Stomach (tissue), 9 donors: Measurements from ENCODE around the gene CBLB. TPM values are rescaled to one million over a fixed set of nuclear protein-coding genes. Genes with fewer than 3 reads are reported as not detected.

Source experiments
- DNase-seq, 2 donors: peaks; one replicate each; pipeline versions ENCODE4 v3.0.0 to v3.0.0-alpha.2; 2013 to 2019
- H3K27ac ChIP-seq, 5 donors: fragments of 200-600 bp in 4 of 5; sonication (generic) in 4 of 5; one replicate each; pipeline ENCODE4 v1.5.1; 2013 to 2019; ENCODE audit warnings: mild to moderate bottlenecking in 1 of 5, moderate library complexity in 1 of 5
- H3K27me3 ChIP-seq, 3 donors: fragments of 200-600 bp; sonication (generic); one replicate each; pipeline ENCODE4 v1.5.1; 2017 to 2019; ENCODE audit warnings: mixed run types in 1 of 3
- H3K36me3 ChIP-seq, 4 donors: fragments of 200-600 bp; sonication (generic); 1 replicate in 3 of 4; 2 replicates in 1 of 4; pipeline ENCODE4 v1.5.1; 2016 to 2019
- H3K4me1 ChIP-seq, 4 donors: fragments of 200-600 bp; sonication (generic); one replicate each; pipeline ENCODE4 v1.5.1; 2016 to 2019
- H3K4me3 ChIP-seq, 4 donors: fragments of 200-600 bp; sonication (generic) in 3 of 4; one replicate each; pipeline ENCODE4 v1.5.1; 2016 to 2019; ENCODE audit warnings: mild to moderate bottlenecking in 1 of 4
- H3K9me3 ChIP-seq, 4 donors: fragments of 200-600 bp; sonication (generic); one replicate each; pipeline ENCODE4 v1.5.1; 2016 to 2019
- EP300 ChIP-seq: sonication (generic); formaldehyde crosslinking; IDR thresholded peaks from one replicate; pipeline ENCODE4 v1.6.1; 2017; ENCODE audit warnings: antibody characterized with exemption
- POLR2A ChIP-seq, 4 donors: fragments of 450-650 bp; IDR thresholded peaks; one replicate each; pipeline ENCODE4 v1.6.1; 2016; ENCODE audit warnings: antibody characterized with exemption in 4 of 4, control low read depth in 2 of 4, mild to moderate bottlenecking in 1 of 4, moderate library complexity in 1 of 4
- POLR2AphosphoS5 ChIP-seq, 3 donors: sonication (generic); formaldehyde crosslinking; IDR thresholded peaks; one replicate each; pipeline ENCODE4 v1.6.1; 2016; ENCODE audit warnings: antibody characterized with exemption in 3 of 3
- WGBS, 5 donors: extraction: QIAGEN DNeasy Blood & Tissue Kit in 3 of 5; methylation state at CpG; one replicate each; pipeline versions ENCODE4 v1.1.5 to v1.1.7; 2013 to 2018; 5-methylcytosine and 5-hydroxymethylcytosine counted together
- intact Hi-C: fragments of 100-400 bp; cut with DNase I; formaldehyde crosslinking; loops from one replicate; pipeline ENCODE4 v1.15.1; 2023; ENCODE audit warnings: low total_unique reads
- polyA plus RNA-seq, 3 donors: library from polyadenylated mRNA; stranded (reverse); fragments of 200-250 nt; gene quantifications; one replicate each; pipeline ENCODE4 v1.2.3, GENCODE V29; 2013
- total RNA-seq, 5 donors: library from RNA; depleted of rRNA; stranded (reverse); fragments of >200 nt; gene quantifications; one replicate each; pipeline versions ENCODE4 v1.1.0 to v1.2.3, GENCODE V29; 2014 to 2016
- TF ChIP-seq, protein P1 (sequence below), 7 experiments: fragments of 450-650 bp in 4 of 7; fragments of 200-600 bp in 3 of 7; sonication (generic) in 3 of 7; IDR thresholded peaks; one replicate each; pipeline ENCODE4 v1.5.1; 2016 to 2019; ENCODE audit warnings: antibody characterized with exemption in 7 of 7, control low read depth in 2 of 7, mild to moderate bottlenecking in 1 of 7
- donor health status: healthy with polysubstance abuse.
- donor health status: Bipolar disorder and iron deficiency.
- donor health status: healthy.

Gene CBLB
- total and polyA plus RNA-seq, 8 donors, result 6.9 to 94.4 (median 46.0) TPM

GRCh38 chr3:105622169-105622568, 246.6 kb downstream of the CBLB start:
- TF ChIP-seq POLR2A (IDR thresholded peaks at IDR 0.05) (no peak), POLR2AphosphoS5 (IDR thresholded peaks at IDR 0.05) (no peak), EP300 (no peak)
- TF ChIP-seq, protein P1, sequence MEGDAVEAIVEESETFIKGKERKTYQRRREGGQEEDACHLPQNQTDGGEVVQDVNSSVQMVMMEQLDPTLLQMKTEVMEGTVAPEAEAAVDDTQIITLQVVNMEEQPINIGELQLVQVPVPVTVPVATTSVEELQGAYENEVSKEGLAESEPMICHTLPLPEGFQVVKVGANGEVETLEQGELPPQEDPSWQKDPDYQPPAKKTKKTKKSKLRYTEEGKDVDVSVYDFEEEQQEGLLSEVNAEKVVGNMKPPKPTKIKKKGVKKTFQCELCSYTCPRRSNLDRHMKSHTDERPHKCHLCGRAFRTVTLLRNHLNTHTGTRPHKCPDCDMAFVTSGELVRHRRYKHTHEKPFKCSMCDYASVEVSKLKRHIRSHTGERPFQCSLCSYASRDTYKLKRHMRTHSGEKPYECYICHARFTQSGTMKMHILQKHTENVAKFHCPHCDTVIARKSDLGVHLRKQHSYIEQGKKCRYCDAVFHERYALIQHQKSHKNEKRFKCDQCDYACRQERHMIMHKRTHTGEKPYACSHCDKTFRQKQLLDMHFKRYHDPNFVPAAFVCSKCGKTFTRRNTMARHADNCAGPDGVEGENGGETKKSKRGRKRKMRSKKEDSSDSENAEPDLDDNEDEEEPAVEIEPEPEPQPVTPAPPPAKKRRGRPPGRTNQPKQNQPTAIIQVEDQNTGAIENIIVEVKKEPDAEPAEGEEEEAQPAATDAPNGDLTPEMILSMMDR (IDR thresholded peaks at IDR 0.05), result no peak
- no peaks in the 10 kb centered on the region for H3K36me3 ChIP-seq

GRCh38 chr3:105620236-105620635, 248.6 kb downstream of the CBLB start:
- no peak for DNase-seq
- intact Hi-C loops, result no loop called here

More at GRCh38 chr3:105622169-105622568, 246.6 kb downstream of the CBLB start:
- intact Hi-C loops, result no loop called here
- Histone ChIP-seq H3K4me3 (no peak overlapping the region), H3K9me3 (no peaks in the 10 kb centered on the region), H3K27ac (no peak overlapping the region), H3K4me1 (no peaks in the 10 kb centered on the region), H3K27me3 (no peaks in the 10 kb centered on the region)
- no peak for DNase-seq

GRCh38 chr3:105619651-105620050, 249.2 kb downstream of the CBLB start:
- Histone ChIP-seq H3K9me3 (no peaks in the 10 kb centered on the region), H3K4me1 (no peaks in the 10 kb centered on the region), H3K4me3 (no peak overlapping the region), H3K27me3 (no peaks in the 10 kb centered on the region), H3K36me3 (no peaks in the 10 kb centered on the region), H3K27ac (no peak overlapping the region)
- TF ChIP-seq POLR2AphosphoS5 (IDR thresholded peaks at IDR 0.05) (no peak), EP300 (no peak), POLR2A (IDR thresholded peaks at IDR 0.05) (no peak)
- TF ChIP-seq, protein P1 (IDR thresholded peaks at IDR 0.05), result no peak
- WGBS, 5 donors, result 89 to 95% (median 92%) methylated on average over 2 of the region's 2 CpGs
- no peak for DNase-seq
- intact Hi-C loops, result no loop called here

More at GRCh38 chr3:105620236-105620635, 248.6 kb downstream of the CBLB start:
- H3K27ac ChIP-seq, result no peak overlapping the region
- H3K4me3 ChIP-seq, result no peak overlapping the region
- 78 to 82% (median 78%) methylated on average over 2 of the region's 2 CpGs for WGBS, 5 donors
- no peaks in the 10 kb centered on the region for H3K27me3 ChIP-seq
- H3K36me3 ChIP-seq, result no peaks in the 10 kb centered on the region
- H3K9me3 ChIP-seq, result no peaks in the 10 kb centered on the region
- TF ChIP-seq EP300, result no peak
- TF ChIP-seq POLR2A (IDR thresholded peaks at IDR 0.05), result no peak
- no peak for TF ChIP-seq POLR2AphosphoS5 (IDR thresholded peaks at IDR 0.05)
- TF ChIP-seq, protein P1 (IDR thresholded peaks at IDR 0.05), result no peak
- no peaks in the 10 kb centered on the region for H3K4me1 ChIP-seq

DNA sequence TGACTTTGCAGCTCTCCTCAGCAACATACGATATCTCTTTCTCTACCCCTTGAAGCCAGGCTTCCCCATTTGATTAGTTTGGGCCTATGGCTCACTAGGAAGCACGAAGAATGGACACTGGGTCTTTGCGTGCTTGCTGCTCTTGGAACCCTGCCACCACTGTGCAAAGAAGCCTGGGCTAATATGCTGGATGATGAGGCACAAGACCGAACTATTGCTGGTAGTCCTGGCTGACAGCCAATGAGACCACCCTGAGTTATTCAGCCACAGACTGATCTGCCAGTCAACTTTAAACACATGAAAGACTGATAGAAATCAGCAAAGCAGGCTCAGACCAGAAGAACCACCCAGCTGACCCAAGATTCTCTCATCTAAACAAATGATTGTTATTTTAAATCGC, 250.3 kb downstream of the CBLB start:
- Histone ChIP-seq H3K27ac (no peak overlapping the region), H3K4me1 (no peaks in the 10 kb centered on the region), H3K27me3 (no peaks in the 10 kb centered on the region), H3K4me3 (no peak overlapping the region), H3K9me3 (no peaks in the 10 kb centered on the region), H3K36me3 (no peaks in the 10 kb centered on the region)
- 78 to 89% (median 85%) methylated on average over 5 of the region's 5 CpGs for WGBS, 5 donors
- DNase-seq, result no peak
- intact Hi-C loops, result no loop called here
- TF ChIP-seq POLR2A (IDR thresholded peaks at IDR 0.05), result no peak
- TF ChIP-seq, protein P1 (IDR thresholded peaks at IDR 0.05), result no peak
- no peak for TF ChIP-seq EP300
- TF ChIP-seq POLR2AphosphoS5 (IDR thresholded peaks at IDR 0.05), result no peak
